Stomach smooth muscle (tissue), 2 donors: ENCODE data around the gene GRM4.

Source experiments
- H3K27ac ChIP-seq: one replicate; pipeline ENCODE4 v1.7.0; 2013; ENCODE audit warnings: mild to moderate bottlenecking, low read length, inconsistent platforms
- H3K27me3 ChIP-seq, 2 donors: one replicate each; pipeline ENCODE4 v1.7.0; 2013; ENCODE audit warnings: low read length in 2 of 2; ENCODE audit not compliant: insufficient read depth in 2 of 2, control insufficient read depth in 1 of 2
- H3K36me3 ChIP-seq, 2 donors: one replicate each; pipeline ENCODE4 v1.7.0; 2013; ENCODE audit warnings: low read length in 2 of 2; ENCODE audit not compliant: control insufficient read depth in 2 of 2, insufficient read depth in 2 of 2
- H3K4me1 ChIP-seq: one replicate; pipeline ENCODE4 v1.7.0; 2013; ENCODE audit warnings: low read length; ENCODE audit not compliant: control insufficient read depth, insufficient read depth
- H3K4me3 ChIP-seq, 2 donors: one replicate each; pipeline ENCODE4 v1.7.0; 2013; ENCODE audit warnings: low read length in 2 of 2
- H3K9ac ChIP-seq, 2 donors: one replicate each; pipeline ENCODE4 v1.7.0; 2013; ENCODE audit warnings: low read length in 2 of 2, mild to moderate bottlenecking in 1 of 2
- H3K9me3 ChIP-seq, 2 donors: one replicate each; pipeline ENCODE4 v1.7.0; 2013; ENCODE audit warnings: low read length in 2 of 2; ENCODE audit not compliant: control insufficient read depth in 2 of 2
- donor health status: healthy.
- donor health status: Pancreatic carcinoma.

The GRM4 gene

DNA sequence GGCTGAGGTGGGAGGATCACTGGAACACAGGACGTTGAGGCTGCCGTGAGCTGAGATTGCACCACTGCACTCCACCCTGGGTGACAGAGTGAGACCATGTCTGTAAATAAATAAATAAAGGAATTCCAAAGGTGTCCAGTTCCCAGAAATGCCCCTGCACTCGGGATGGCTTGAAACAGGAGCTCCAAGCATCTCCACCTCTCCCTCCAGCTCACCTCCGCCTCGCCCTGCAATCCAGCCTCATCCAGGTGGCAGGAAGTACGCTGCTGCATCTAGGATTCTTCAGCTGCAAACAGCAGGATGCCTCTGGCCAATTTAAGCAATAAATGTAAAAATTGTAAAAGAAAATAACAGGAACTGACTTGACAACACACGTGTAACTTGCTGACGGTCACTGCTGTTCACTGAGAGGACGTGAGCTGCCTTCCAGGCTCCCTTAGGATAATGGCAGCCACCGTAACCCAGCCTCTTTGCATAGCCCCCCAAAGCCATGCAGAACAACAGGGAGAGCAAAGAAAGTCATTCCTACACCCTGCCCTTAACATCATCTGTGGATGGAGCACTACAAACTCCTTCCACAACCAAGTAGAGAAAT is 11.4 kb upstream of the GRM4 start:
- Histone ChIP-seq H3K4me3 (no peak overlapping the region), H3K9me3 (peaks cover 0 to 10% of the 10 kb centered on the region in 2 donors), H3K4me1 (peaks cover 9% of the 10 kb centered on the region), H3K27me3 (peaks cover 28 to 31% of the 10 kb centered on the region in 2 donors), H3K27ac (no peak overlapping the region), H3K36me3 (no peaks in the 10 kb centered on the region), H3K9ac (no peak overlapping the region)

DNA sequence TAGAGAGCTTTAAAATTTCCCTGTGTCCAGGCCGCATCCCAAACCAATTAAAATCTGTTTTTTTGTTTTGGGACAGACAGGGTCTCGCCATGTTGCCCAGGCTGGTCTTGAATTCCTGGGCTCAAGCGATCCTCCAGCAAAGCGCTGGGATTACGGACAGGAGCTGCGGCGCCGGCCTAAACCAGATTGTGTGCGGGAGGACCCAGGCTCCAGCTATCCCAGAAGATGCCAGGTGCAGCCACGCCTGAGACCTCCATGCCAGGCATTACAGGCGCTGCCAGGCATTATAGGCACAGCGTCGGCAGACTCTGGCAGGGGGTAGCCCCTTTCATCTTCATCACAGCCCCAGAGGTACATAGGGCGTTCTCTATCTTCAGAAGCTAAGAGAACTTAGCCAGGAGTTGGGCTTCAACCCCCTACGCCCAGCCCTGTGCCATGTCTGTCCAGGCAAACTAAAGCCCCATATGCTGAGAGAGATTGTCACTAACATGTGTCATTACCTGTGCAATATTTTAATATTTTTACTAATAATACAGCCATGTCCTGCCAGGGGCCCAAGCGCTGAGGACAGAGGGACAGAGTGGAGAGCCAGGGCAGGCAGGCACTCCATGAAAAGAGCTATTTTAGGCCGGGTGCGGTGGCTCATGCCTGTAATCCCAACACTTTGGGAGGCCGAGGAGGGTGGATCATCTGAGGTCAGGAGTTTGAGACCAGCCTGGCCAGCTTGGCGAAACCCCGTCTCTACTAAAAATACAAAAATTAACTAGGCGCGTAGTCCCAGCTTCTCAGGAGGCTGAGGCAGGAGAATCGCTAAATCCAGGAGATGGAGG is 9.8 kb upstream of the GRM4 start:
- Histone ChIP-seq H3K27ac (no peak overlapping the region), H3K9me3 (peaks cover 0 to 10% of the 10 kb centered on the region in 2 donors), H3K4me1 (peaks cover 9% of the 10 kb centered on the region), H3K36me3 (no peaks in the 10 kb centered on the region), H3K9ac (no peak overlapping the region), H3K27me3 (peaks cover 37 to 41% of the 10 kb centered on the region in 2 donors), H3K4me3 (no peak overlapping the region)

DNA sequence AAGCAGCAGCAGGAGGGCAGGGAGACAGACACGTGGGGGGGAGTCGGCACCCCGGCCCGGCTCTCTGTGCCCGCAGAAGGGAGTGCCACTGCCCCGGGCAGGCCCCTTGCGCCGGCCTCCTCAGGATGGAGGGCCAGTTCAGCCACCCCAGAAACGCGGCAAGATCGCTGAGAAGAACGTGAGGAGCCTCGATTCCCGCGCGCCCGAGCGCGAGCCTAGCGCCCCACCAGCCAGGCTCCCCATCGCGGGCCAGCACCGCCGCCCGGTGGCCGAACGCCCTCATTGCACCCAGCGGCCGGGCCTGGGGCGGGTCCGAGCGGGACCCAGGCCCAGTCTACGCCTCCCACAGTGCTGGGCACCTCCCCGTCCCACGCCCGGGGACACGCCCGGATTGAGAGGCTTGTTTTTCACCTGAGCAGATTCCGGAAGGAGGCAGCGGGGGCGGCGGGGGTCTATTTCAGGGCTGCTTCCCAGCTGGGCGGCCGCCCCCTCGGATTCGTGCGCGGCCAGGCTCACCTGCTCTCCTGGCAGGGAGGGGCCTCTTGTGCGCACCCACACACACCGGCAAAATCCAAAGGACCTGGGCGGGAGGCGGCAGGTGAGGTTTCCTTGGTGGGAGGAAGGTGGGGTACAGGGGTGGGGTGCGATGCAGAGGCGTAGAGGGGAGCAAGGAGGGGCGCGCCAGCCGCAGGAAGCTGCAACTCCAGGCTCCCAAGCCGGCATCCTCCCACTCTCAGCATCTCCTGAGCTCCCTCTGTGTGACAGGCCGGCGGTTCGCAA is 9.0 kb upstream of the GRM4 start:
- Histone ChIP-seq H3K4me3 (peak overlapping the region in 1 of 2 donors; percentile 62), H3K9ac (peak overlapping the region in 1 of 2 donors; percentile 5), H3K27me3 (peaks cover 43 to 49% of the 10 kb centered on the region in 2 donors)

DNA sequence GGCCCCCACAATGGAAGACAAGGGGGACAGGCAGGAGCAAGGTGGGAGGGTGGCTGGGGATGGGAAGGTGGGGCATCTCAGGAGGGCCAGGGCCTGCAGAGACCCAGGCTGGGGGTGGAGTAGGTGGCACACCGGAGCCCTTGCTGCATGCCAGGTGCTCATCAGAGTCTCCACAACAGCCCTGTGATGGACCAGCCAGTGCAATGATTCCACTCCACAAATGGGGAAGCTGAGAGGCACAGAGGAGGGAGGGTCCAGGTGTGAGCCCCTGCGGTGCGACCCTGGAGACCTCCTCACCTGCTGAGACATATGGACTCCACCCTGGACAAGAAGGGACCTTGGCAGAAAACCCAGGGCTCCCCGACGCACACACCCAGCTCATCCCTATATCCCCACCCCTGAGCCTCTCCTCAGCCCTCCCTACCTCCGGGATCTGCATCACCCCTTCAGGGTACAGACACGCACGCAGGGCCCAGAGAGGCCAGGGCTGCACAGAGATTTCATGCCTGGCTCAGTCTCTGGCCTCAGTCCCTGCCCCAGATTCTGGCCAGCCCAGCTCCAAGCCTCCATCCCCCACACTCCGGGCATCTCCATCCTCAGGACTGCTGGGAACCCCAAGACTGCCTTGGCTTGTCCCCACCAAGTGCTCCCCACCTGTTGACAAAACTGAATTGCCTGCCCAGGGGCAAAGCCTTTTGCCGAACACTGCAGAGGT is 7.1 kb upstream of the GRM4 start:
- peaks cover 52 to 53% of the 10 kb centered on the region in 2 donors for H3K27me3 ChIP-seq
- no peak overlapping the region for H3K9ac ChIP-seq
- H3K9me3 ChIP-seq: no peaks in the 10 kb centered on the region
- H3K4me1 ChIP-seq: peaks cover 9% of the 10 kb centered on the region
- H3K4me3 ChIP-seq: no peak overlapping the region
- no peak overlapping the region for H3K27ac ChIP-seq
- no peaks in the 10 kb centered on the region for H3K36me3 ChIP-seq

More for the DNA sequence above, 9.0 kb upstream of the GRM4 start:
- H3K36me3 ChIP-seq: no peaks in the 10 kb centered on the region
- no peak overlapping the region for H3K27ac ChIP-seq
- peaks cover 0 to 7% of the 10 kb centered on the region in 2 donors for H3K9me3 ChIP-seq
- H3K4me1 ChIP-seq: peaks cover 9% of the 10 kb centered on the region

DNA sequence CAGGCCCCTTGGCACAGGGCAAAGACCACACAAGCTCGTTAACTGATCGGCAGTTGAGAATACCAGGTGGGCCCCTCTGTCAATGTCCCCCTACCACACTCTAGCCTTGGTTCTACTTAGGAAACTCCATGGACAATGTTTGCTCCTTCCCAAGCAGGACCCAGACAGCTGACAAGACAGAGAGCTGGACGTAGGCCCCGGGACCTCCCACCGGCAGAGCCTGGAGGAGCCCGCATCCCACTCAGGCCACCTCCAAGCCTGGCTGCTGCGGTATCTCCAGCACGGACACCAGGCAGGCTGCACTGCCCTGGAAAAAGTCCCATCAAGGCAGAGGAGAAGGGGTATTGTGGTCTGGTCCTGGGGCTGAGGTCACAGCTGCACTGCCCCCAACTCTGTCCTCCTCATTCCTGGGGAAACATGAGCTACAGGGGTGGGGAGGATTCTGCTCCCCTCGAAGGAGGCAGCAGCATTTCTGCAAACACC is 6.2 kb upstream of the GRM4 start:
- no peak overlapping the region for H3K4me3 ChIP-seq
- no peak overlapping the region for H3K27ac ChIP-seq
- peaks cover 9% of the 10 kb centered on the region for H3K4me1 ChIP-seq
- no peak overlapping the region for H3K9ac ChIP-seq
- peaks cover 52 to 53% of the 10 kb centered on the region in 2 donors for H3K27me3 ChIP-seq
- no peaks in the 10 kb centered on the region for H3K36me3 ChIP-seq
- H3K9me3 ChIP-seq: no peaks in the 10 kb centered on the region

DNA sequence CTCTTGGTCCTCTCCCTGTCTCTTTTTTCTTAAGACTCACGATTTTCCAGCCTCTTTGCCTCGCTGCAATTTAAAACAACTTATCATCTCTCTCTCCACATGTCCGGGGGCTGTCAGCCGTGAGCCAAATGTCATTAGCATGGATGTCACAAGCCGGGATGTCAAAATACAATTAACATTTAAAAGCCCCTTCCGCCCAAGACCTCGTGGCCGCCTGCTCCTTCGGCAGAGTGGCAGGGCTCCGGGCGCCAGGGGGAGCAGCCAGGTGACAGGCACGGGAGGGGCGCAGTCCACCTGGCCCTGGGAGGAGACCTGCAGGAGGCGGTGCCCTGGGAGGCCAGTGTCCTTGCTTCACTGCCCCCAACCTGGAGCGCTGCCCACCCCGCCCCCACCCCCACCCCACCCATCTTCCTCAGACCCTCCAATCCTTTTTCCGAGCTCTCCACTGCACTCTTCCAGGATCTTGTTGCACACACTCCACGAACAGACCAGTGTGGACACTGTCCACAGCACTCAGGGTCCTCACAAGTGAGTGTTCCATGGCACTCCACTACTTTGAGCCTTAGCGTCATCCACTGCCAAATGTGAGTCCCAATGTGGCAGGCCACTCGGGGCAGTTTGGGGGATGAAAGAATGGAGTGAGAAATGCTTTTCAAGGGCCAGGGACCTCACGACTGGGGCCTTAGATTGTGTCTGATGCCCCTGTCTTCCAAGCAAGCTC is 5.6 kb upstream of the GRM4 start:
- H3K27me3 ChIP-seq: peaks cover 55 to 57% of the 10 kb centered on the region in 2 donors
- H3K9me3 ChIP-seq: no peaks in the 10 kb centered on the region
- H3K36me3 ChIP-seq: no peaks in the 10 kb centered on the region
- H3K4me3 ChIP-seq: no peak overlapping the region
- H3K4me1 ChIP-seq: peaks cover 9% of the 10 kb centered on the region
- H3K27ac ChIP-seq: no peak overlapping the region
- H3K9ac ChIP-seq: no peak overlapping the region

DNA sequence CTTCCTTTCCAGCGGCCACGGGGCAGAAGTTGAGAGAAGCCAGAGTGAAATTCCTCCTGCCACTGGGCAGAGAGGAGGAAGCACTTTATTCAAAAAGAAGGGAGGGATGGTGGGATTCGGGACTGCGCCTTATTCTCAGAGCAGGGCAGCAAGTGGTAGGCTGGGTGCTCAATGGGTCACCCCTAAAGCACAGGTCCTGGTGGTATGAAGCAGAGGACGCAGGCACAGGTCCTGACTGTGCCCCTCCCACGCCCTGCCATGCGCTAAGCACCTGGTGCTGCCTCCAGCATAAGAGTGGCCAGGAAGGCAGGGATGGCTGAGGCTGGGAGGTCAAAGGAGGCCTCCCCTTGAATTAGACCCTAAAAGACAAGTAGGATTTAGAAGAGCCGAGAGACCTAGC is 4.9 kb upstream of the GRM4 start:
- H3K9me3 ChIP-seq: no peaks in the 10 kb centered on the region
- H3K4me3 ChIP-seq: no peak overlapping the region
- no peak overlapping the region for H3K9ac ChIP-seq
- H3K27me3 ChIP-seq: peaks cover 60 to 63% of the 10 kb centered on the region in 2 donors
- H3K36me3 ChIP-seq: no peaks in the 10 kb centered on the region
- H3K4me1 ChIP-seq: peaks cover 10% of the 10 kb centered on the region
- H3K27ac ChIP-seq: no peak overlapping the region

DNA sequence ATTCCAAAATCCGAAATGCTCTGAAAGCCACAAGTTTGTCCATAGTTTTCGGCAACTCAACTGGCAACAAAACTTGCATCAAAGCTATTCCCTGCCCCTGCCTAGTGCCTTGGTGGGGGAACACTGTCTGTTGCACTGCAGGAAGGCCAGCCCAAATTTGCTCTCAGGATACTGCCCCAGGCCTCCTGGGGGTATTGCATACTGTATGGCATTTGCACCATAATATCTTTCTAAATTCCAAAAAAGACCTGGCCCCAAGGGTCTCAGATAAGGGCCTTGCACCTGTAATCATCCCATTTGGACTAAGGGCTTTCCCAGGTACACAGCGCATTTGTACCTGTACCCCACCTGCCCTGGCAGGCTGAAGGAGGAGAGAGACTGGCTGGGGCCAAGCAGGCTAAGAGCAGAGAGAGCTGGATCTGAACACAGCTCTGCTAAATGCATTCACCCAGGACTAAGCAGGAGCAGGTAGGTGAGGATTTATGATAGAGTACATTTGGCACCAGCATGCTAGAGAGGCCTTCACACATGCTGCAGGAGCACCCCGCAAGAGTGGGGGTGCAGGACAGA is 4.0 kb upstream of the GRM4 start:
- Histone ChIP-seq H3K27me3 (peaks cover 54 to 57% of the 10 kb centered on the region in 2 donors), H3K36me3 (no peaks in the 10 kb centered on the region), H3K4me1 (peaks cover 16% of the 10 kb centered on the region), H3K27ac (no peak overlapping the region), H3K9me3 (no peaks in the 10 kb centered on the region), H3K4me3 (no peak overlapping the region), H3K9ac (no peak overlapping the region)

DNA sequence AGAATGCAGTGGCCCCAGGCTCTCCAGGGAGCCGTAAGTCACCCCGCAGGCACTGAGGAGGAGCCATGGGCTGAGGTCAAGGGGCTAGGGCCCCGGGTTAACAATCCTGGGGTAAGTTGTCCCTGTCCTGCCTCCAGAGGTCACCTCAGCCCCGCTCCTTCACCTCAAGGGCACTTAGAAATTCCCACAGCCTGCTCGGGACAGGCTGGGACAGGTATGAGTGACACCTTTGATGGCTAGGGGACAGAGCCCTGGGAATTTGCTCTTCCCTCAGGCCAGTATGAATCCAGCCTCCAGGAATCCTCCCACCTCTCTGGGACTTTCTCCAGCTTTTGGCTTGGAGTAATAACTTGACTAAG is 3.5 kb upstream of the GRM4 start:
- Histone ChIP-seq H3K27me3 (peaks cover 49 to 55% of the 10 kb centered on the region in 2 donors), H3K36me3 (no peaks in the 10 kb centered on the region), H3K27ac (no peak overlapping the region), H3K4me3 (no peak overlapping the region), H3K4me1 (peaks cover 16% of the 10 kb centered on the region), H3K9me3 (no peaks in the 10 kb centered on the region), H3K9ac (no peak overlapping the region)
